Dermis microvascular lymphatic vessel endothelial cell (primary cell): ENCODE measurements around the gene ZBTB39. TPM values are rescaled to one million over a fixed set of nuclear protein-coding genes. Genes with fewer than 3 reads are reported as not detected.
"Not testable (repeated sequence)": the region's sequence is repeated elsewhere in the genome, so short reads cannot be mapped to it uniquely, and the experiment has no call there.

ENCODE experiments used
- DNase-seq, 2 donors: peaks; one replicate each; pipeline versions ENCODE4 v3.0.0 to v3.0.0-alpha.2; 2010; ENCODE audit warnings: low read depth in 2 of 2
- total RNA-seq: library from RNA; depleted of rRNA; stranded (reverse); fragments of >200 nt; gene quantifications from 2 replicates; pipeline ENCODE4 v1.2.1, GENCODE V29; 2014

ZBTB39 gene
- total RNA-seq, 1 donor from 2014 or later = 5.6 TPM

DNA sequence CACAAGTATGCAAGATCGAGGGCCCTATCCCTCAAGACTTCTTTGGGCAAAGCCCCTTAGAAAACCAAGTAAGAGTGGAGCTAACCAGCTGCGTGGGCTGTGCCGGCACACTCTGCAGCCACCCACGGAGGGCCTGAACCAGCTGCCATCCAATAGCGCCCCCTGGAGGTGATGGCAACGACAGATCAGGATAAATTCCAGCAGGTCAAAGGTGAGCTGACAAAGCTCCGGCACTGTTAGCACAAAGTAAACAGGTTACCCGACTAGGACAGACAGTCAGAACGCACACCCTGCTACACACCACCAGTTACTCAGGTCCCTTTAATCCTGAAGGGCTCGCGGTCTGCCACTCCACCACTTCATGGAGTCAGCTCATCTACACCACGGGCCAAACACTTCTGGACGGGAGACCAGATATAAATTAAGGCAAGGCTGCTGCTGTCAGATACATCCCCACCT, 4.9 kb downstream of the ZBTB39 start:
- peak; percentile 80 to 83 for DNase-seq

GRCh38 chr12:57000393-57000792, 6.0 kb downstream of the ZBTB39 start:
- no peak for DNase-seq

DNA sequence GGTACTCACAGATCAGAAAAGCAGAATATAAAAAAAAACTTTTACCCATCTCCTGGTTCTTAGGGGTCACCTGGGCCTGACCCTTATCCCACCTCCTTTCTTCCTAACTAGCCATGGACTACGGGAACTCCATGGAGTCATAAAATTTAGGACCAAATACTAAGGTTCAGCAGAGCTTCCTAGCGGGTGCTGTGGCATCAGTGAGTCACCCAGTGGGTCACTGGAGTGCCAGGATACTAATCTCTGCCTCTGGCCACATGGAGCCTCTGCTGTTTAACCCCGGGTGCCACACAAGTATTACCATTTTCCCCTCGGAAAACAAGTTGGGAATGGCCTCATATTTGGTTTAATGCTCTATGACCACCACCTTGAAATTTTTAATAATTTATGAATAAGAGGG, 6.9 kb downstream of the ZBTB39 start:
- DNase-seq = no peak

DNA sequence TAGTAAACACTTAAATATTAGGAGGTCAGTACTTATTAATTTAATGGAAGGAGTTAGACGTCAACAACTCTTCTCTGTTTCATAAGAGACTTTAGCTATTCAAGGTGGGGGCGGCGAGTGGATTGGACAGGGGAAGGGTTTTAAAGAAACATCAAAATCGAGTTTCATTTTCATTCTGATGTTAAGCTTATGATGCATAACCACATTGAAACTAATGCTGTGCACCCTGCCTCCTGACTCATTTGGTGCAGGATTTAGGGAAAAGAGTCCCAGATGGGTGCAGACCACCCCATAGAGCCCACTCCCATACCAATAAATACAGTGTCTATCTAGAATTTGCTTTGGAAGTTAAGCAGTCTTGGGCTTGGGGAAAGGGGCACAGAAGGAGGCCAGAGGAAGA, 7.4 kb downstream of the ZBTB39 start:
- no peak for DNase-seq

DNA sequence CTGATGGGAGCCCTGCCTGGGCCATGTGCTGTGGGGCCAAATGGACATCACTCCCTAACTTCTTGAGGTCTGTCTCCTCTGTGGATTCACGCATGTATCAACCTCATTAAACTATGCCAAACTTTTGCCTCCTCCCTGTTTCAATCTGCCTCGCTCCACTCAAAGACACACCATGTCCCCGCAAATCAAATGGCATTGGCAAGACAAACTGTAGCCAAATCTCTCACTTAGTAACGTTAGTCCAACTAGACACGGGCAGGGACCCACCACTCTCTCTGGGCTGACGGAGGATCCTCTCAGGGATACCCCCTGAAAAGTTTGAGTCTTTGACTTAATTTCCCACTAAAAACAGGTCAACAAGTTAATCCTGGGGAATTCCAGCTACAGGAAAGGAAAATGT, 8.0 kb downstream of the ZBTB39 start:
- DNase-seq = no peak

DNA sequence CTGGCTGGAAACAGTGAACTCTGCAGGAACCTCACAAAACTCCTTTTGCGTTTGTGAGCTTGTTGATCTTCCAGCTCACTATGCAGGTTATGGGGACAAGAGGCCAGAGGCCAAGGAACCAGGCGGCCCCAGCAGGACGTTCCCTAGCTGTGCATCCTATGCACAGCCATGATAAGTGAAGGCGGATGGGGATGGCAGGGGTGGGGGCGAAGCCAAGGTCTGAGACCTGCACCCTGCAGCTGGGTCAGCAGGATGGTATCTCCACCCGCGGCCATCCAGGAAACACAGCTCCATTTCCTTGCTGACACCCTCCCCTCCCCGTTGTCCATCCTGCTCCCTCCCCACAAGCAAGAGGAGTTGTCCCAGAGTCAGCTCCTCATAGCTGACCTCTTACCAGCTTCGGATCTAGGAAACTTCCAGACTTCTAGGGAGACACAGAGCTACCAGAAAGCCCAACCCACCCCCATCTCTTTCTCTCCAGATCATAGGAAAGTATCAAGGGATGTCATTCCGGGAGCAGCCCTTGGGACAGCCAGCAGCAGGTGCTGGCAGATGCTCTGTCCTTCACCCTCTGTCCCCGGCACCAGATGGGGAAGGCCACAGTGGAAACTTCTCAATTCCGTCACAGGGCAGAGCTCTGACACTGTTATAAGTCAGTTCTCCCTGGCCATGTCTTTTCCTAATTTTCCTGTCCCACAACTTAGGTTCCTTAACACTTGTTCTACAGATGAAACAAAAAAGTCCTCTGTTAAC, 9.4 kb downstream of the ZBTB39 start:
- DNase-seq = no peak

DNA sequence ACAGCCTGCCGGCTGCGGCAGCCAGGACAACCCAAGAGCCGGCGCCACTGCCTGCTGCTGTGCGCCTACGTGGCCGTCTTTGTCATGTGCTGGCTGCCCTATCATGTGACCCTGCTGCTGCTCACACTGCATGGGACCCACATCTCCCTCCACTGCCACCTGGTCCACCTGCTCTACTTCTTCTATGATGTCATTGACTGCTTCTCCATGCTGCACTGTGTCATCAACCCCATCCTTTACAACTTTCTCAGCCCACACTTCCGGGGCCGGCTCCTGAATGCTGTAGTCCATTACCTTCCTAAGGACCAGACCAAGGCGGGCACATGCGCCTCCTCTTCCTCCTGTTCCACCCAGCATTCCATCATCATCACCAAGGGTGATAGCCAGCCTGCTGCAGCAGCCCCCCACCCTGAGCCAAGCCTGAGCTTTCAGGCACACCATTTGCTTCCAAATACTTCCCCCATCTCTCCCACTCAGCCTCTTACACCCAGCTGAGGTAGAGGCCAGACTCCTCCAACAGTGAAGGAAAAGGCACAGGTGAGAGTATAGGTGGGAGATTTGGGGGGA, 10.3 kb downstream of the ZBTB39 start:
- DNase-seq = no peak

DNA sequence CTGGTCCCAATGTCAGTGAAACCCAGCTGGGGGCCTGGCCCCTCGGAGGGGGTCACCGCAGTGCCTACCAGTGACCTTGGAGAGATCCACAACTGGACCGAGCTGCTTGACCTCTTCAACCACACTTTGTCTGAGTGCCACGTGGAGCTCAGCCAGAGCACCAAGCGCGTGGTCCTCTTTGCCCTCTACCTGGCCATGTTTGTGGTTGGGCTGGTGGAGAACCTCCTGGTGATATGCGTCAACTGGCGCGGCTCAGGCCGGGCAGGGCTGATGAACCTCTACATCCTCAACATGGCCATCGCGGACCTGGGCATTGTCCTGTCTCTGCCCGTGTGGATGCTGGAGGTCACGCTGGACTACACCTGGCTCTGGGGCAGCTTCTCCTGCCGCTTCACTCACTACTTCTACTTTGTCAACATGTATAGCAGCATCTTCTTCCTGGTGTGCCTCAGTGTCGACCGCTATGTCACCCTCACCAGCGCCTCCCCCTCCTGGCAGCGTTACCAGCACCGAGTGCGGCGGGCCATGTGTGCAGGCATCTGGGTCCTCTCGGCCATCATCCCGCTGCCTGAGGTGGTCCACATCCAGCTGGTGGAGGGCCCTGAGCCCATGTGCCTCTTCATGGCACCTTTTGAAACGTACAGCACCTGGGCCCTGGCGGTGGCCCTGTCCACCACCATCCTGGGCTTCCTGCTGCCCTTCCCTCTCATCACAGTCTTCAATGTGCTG, 11.0 kb downstream of the ZBTB39 start:
- DNase-seq = no peak

DNA sequence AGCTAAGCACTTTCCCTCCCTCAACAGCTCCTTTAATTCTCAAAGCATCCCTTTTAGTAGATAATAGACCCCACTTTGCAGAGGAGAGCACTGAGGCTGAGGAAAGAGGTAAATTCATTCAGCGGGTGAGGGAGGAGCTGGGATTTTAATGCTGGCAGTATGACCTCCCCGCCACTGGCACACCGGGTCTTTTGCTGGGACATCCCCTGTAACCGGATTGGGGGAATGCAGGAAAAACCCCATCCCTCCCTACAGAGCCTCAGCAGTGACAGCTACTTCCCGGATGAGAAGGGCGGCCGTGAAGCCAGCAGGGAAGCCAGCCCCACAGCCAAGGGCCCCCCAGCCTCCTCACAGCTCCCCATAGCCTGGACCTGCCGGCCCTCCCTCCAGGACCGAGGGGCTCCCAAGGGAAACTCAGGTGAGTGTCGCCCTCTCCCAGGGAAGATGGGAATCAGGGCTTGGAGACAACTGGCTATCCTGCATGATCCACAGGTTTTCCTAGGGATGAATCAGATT, 12.1 kb downstream of the ZBTB39 start:
- no peak for DNase-seq

GRCh38 chr12:56993346-56993745, 13.0 kb downstream of the ZBTB39 start:
- DNase-seq = no peak

DNA sequence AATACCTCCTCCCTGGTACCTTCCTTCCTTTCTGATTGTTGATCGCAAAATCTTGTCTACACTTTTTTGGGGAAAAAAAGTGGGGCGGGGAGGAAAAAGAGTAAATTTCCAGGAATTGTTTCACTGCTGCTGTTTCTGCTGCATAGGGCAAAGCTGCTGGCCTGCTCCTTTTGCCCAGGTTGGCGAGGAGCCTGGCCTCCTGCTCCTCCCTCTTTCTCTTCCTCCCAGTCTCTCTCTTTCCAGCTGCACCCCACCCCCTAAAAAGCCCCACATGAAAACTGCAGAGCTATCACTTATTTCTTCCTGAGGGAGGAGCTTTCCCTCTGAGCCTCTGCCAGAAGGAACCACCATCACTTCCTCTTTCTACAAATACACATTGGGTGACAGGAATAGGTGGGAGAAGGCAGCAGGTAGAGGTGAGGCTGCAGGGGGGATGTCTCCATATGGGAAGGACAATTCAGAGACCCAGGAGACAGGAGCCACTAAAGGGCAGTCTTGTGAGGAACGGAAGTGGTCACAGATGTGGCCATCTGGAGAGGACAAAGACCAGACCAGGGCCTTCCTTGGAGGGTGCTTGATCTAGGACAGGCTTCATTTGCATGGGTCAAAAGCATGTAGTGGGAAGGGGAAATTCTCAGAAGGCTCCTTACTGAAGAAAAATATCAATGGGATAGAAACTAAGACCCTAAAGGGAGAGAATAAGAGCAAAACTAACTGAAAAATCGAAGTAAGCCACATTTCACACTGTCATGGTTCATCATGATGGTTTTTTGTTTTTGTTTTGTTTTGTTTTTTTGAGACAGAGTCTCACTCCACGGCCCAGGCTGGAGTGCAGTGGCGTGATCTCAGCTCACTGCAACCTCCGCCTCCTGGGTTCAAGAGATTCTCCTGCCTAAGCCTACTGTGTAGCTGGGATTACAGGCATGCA, 14.8 kb downstream of the ZBTB39 start:
- peak; percentile 62 for DNase-seq

DNA sequence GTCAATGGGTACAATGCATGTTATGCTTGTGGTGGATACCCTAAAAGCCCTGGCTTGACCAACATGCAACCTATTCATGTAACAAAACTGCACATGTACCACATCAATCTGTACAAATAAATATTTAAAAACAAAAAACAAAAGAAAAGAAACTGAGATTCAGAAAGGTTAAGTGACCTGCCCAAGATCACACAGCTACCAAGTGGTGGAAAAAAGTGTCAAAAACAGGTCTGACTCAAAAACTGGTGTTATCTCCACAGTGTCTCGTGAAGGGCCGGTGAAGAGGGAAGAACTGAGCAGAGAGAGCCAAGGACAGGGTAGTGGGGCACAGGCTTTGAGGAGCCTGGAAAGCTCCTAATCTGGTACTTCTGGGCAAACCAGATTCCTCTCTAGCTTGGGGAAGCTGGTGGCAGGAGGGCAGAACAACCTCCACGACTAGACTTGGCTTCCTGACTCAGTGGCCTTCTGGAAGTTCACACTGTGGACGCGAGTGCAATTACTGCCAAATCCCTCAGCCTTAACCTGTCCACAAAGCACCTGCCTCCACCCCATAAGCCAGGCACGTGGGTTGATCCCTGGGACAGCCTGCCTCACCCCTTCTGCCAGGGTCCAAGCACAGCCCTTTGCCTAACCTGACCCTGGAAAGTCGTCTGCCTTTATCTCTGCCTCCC, 15.6 kb downstream of the ZBTB39 start:
- DNase-seq = no peak

DNA sequence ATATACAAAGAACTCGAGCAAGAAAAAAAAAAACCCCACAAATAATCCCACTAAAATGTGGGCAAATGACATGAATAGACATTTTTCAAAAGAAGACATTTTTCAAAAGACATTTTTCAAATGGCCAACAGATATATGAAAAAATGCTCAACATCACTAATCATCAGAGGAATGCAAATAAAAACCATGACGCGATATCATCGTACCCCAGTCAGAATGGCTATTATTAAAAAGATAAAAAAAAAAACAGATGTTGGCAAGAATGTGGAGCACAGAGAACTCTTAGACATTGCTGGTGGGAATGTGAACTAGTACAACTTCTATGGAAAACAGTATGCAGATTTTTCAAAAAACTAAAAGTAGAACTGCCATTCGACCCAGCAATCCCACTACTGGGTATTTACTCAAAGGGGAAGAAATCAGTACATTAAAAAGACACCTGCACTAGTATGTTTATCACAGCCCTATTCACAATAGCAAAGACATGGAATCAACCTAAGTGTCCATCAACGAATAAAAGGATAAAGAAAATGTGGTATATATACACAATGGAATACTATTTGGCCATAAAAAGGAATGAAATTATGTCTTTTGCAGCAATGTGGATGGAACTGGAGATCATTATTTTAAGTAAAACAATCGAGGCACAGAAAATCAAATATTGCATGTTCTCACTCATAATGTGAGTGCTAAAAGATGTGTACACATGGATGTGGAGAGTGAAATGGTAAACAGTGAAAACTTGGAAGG, 16.3 kb downstream of the ZBTB39 start:
- no peak for DNase-seq

- DNase-seq = peak in 1 of 2 donors; percentile 39
Measured at GRCh38 chr12:56988207-56988739, 18.1 kb downstream of the ZBTB39 start.

DNA sequence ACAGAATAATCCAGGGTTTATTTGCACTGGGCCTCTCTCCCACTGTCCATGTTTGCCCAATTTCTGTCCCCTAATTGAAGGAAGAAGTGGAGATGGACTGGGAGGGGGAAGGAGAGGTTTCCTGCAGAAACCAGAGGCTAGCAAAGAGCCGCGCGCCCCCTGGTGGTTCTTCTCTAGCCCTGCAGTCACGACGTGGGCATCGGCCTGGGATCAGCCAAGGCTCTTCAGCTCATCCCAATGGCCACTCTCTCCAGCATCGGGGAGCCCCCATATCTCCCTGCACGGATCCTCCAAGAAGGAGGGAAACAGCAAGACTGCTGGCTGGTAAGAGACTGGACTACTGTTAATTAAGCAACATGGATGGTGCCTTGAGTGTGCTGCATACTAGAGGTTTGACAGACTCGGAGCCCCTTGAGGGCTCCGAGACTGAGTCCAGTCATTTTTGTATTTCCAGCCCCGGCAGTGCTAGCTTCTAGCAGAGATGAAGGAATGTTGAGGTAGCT, 18.7 kb downstream of the ZBTB39 start:
- peak; percentile 39 to 73 for DNase-seq

DNA sequence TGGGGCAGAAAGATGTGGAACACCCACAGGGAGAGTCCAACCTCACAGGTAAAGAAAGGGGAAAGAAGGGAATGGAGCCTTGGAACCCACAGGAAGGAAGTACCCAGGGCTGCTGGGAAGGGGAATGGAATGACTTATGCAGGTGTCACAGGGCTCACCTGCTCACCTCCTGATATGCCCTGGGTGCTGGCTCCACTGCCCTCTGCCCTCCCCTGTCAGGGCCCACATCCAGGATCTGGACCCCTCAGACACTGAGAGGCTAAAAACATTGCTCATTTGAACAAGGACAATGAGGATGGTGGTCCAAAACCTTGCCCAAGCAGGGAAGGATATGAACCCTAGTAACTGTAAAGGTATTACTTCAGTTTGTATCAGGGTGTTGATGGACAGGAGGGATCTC, 19.3 kb downstream of the ZBTB39 start:
- DNase-seq = no peak

- DNase-seq = peak in 1 of 2 donors; percentile 42
Measured at GRCh38 chr12:56985714-56986113, 20.6 kb downstream of the ZBTB39 start.

- DNase-seq = no peak
Measured at GRCh38 chr12:56983386-56983785, 23.0 kb downstream of the ZBTB39 start.

GRCh38 chr12:56982578-56983236, 23.6 kb downstream of the ZBTB39 start:
- DNase-seq = not testable (repeated sequence)
